Activated T-helper 17 cell treated with anti-CD3 and anti-CD28 coated beads, Interleukin-2, amount 50 U/mL, for 72 hours (primary cell): ENCODE measurements around the gene C1QTNF6. TPM values are rescaled to one million over a fixed set of nuclear protein-coding genes. Genes with fewer than 3 reads are reported as not detected.
A peak's percentile ranks its signal among the peaks of the same experiment; 100 is the strongest.

ENCODE experiments used
- ATAC-seq: fragments of 150-1000 bp; cut with Tn5 transposase; replicated peaks from 2 replicates; pipeline ENCODE4 v1.10.0; 2021; ENCODE audit warnings: mild to moderate bottlenecking, moderate library complexity
- H3K27ac Mint-ChIP-seq: one replicate; pipeline ENCODE4 v1.8.0; 2022; ENCODE audit warnings: mixed read lengths
- H3K27me3 Mint-ChIP-seq: one replicate; pipeline ENCODE4 v1.8.0; 2022; ENCODE audit warnings: mixed read lengths
- H3K36me3 Mint-ChIP-seq: one replicate; pipeline ENCODE4 v1.8.0; 2022; ENCODE audit warnings: low read depth, mild to moderate bottlenecking, mixed read lengths
- H3K4me1 Mint-ChIP-seq: one replicate; pipeline ENCODE4 v1.8.0; 2022; ENCODE audit warnings: mixed read lengths
- H3K4me3 Mint-ChIP-seq: one replicate; pipeline ENCODE4 v1.8.0; 2022; ENCODE audit warnings: mild to moderate bottlenecking, mixed read lengths
- H3K9me3 Mint-ChIP-seq: one replicate; pipeline ENCODE4 v1.8.0; 2022; ENCODE audit warnings: mixed read lengths
- total RNA-seq, 2 donors: library from RNA; stranded (reverse); gene quantifications; one replicate each; pipeline ENCODE4 v1.2.3, GENCODE V29; 2022

The C1QTNF6 gene
- total RNA-seq, 2 donors from 2014 or later: 5.0 to 16.3 TPM

DNA sequence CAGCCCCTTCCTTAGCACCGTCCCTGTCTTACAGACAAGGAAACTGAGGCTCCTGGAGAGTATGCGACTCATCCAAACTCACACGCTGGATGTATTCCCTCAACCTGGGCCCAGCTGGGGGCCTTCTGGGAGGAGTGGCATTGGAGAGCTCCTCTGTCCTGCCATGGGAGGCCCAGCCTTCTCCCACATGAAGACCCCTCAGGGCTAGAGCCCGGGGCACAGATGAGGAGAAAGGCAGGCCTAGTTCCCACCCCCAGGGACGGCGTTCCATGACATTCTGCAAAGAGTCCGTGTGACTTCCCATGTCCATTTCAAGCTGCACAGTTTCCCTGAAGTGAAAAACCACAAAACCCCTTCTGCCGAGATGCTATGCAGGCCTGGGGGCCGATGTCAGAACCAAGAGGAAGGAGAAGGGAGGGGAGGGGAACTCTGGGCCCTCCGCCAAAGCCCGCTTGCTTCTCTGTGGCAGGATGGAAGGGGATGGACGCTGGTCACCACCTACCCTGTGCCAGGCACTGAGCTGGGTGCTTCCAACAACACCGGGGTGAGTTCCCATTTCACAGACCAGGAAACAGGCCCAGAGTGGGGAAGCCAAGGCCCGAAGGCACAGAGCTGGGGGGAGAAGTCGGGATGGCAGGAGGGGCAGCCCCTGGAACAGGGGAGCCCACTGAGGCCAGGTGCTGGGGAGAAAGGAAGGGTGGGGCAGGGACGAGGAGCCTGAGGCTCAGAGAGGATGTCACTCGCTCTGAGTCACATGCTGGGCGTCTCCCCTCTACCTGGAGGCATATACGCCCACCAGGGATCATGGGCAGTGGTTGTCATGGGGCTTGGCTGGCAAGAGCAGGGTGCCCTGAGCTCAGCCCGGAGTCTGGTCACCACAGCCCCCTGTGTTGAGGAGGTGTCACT lies 40.3 kb upstream of the C1QTNF6 start:
- H3K36me3 Mint-ChIP-seq: peaks cover 97% of the 10 kb centered on the region
- H3K9me3 Mint-ChIP-seq: no peaks in the 10 kb centered on the region
- no peak for ATAC-seq
- peak overlapping the region; percentile 86 for H3K4me3 Mint-ChIP-seq
- H3K27ac Mint-ChIP-seq: peak overlapping the region; percentile 91
- H3K4me1 Mint-ChIP-seq: peaks cover 76% of the 10 kb centered on the region
- H3K27me3 Mint-ChIP-seq: no peaks in the 10 kb centered on the region

DNA sequence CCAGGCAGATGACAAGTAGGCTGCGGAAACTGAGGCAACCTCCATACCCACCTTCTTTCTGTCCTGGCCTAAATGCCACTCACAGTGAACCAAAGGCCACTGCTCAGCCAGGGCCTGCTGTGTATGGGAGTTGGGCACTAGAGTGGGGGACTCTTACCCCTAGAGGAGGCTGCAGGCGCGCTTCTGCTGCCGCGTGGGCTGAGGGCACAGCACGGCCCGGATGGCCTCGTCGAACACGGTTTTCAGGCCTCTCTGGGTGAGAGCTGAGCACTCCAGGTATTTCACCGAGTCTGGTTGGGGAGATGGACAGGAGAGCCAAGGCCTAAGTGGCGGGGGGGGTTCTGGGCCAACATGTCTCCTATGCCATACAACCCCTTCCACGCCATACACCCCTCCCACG lies 38.5 kb upstream of the C1QTNF6 start:
- Mint-ChIP-seq H3K36me3 (peaks cover 95% of the 10 kb centered on the region), H3K27me3 (no peaks in the 10 kb centered on the region), H3K4me3 (peak overlapping the region; percentile 92), H3K9me3 (peaks cover 4% of the 10 kb centered on the region), H3K27ac (peak overlapping the region; percentile 91), H3K4me1 (peaks cover 69% of the 10 kb centered on the region)
- ATAC-seq: no peak

DNA sequence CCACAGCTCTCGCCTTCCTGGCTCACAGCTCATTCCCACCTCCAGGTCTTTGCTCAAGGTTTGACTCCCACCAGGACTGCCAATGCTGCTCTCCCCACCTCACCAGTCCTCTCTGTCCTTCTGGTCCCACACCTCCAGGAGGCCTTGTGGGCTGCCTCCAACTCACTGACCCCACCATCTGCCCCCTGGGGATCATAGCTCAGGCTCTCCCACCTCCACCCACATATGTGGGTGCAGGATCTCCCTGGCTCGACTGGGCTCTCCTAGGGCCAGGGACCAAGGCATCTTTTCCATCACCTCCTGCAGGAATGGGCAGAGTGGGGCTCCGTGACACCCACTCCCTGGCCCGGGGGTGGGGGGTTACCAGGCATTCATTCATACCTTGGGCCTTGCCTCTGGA lies 38.0 kb upstream of the C1QTNF6 start:
- no peak for ATAC-seq

DNA sequence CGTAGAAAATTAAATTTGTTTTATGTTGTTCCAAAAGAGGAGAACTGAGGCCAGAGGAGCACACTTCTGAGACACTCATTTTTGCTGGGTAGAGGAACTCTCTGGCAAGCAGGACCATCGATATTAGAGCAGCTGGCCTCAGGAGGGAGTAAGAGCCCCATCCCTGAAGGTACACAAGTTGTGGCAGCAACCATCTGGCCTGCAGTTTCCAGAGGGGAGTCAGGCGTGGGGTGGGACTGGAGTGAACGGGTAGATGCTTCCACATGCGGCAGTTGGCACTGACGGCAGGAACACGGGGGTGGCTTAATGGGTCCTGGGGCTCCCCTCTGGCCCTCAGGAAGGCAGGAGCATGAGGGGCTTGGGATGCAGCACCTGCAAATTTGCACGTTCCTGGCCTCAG lies 37.4 kb upstream of the C1QTNF6 start:
- Mint-ChIP-seq H3K27me3 (no peaks in the 10 kb centered on the region), H3K4me3 (peak overlapping the region; percentile 92), H3K27ac (peak overlapping the region; percentile 91), H3K9me3 (peaks cover 12% of the 10 kb centered on the region), H3K36me3 (peaks cover 95% of the 10 kb centered on the region), H3K4me1 (peaks cover 69% of the 10 kb centered on the region)
- no peak for ATAC-seq

More for the DNA sequence above, 38.0 kb upstream of the C1QTNF6 start:
- peak overlapping the region; percentile 92 for H3K4me3 Mint-ChIP-seq
- H3K9me3 Mint-ChIP-seq: peaks cover 7% of the 10 kb centered on the region
- H3K36me3 Mint-ChIP-seq: peaks cover 95% of the 10 kb centered on the region
- H3K27ac Mint-ChIP-seq: peak overlapping the region; percentile 91
- no peaks in the 10 kb centered on the region for H3K27me3 Mint-ChIP-seq
- H3K4me1 Mint-ChIP-seq: peaks cover 69% of the 10 kb centered on the region

DNA sequence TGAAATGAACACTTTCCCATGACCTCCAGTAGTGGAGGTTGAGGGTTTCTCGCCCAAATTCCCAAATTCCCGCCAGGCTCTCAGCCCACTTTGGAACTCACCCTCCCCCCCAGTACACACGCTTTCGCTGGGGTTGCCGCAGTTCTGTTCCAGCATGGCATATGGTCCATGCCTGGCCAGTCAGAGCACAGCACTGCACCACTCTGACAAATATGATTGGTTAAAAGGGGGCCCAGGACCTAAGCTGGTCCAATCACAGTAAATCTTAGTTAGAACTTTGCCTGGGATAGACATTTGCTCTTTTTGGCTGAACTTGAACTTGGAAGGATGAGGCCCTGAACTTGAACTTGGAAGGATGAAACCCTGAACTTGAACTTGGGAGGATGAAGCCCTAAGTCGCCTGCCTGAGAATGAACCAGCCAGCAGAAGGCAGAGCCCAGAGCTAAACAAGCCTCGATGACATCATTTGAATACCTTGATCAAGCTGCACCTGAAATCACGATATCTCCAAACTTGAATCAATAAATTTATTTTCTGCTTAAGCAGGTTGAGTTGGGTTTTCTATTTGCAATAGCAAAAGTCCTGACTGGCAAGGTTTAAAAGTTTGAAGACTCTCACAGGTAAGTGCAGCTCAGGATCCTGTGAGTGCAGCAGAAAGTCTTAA lies 36.8 kb upstream of the C1QTNF6 start:
- Mint-ChIP-seq H3K27me3 (no peaks in the 10 kb centered on the region), H3K4me1 (peaks cover 71% of the 10 kb centered on the region), H3K36me3 (peaks cover 95% of the 10 kb centered on the region), H3K4me3 (peak overlapping the region; percentile 92), H3K9me3 (peaks cover 12% of the 10 kb centered on the region), H3K27ac (peak overlapping the region; percentile 91)
- no peak for ATAC-seq

- peak overlapping the region; percentile 92 for H3K4me3 Mint-ChIP-seq
- peak overlapping the region; percentile 91 for H3K27ac Mint-ChIP-seq
- peaks cover 12% of the 10 kb centered on the region for H3K9me3 Mint-ChIP-seq
- H3K4me1 Mint-ChIP-seq: peaks cover 71% of the 10 kb centered on the region
- H3K27me3 Mint-ChIP-seq: no peaks in the 10 kb centered on the region
- peaks cover 95% of the 10 kb centered on the region for H3K36me3 Mint-ChIP-seq
- peak; percentile 8 for ATAC-seq
Observed at GRCh38 chr22:37223965-37224551, 36.0 kb upstream of the C1QTNF6 start.

- Mint-ChIP-seq H3K27me3 (no peaks in the 10 kb centered on the region), H3K4me3 (peak overlapping the region; percentile 92), H3K36me3 (peaks cover 93% of the 10 kb centered on the region), H3K9me3 (peaks cover 12% of the 10 kb centered on the region), H3K4me1 (peaks cover 76% of the 10 kb centered on the region), H3K27ac (peak overlapping the region; percentile 91)
- peak; percentile 55 for ATAC-seq
Observed at GRCh38 chr22:37222440-37222971, 34.5 kb upstream of the C1QTNF6 start.

GRCh38 chr22:37221424-37222333 lies 33.6 kb upstream of the C1QTNF6 start:
- H3K9me3 Mint-ChIP-seq: peaks cover 12% of the 10 kb centered on the region
- peaks cover 92% of the 10 kb centered on the region for H3K36me3 Mint-ChIP-seq
- H3K27ac Mint-ChIP-seq: peak overlapping the region; percentile 91
- H3K27me3 Mint-ChIP-seq: no peaks in the 10 kb centered on the region
- H3K4me1 Mint-ChIP-seq: peaks cover 76% of the 10 kb centered on the region
- peak overlapping the region; percentile 92 for H3K4me3 Mint-ChIP-seq
- ATAC-seq: no peak

- H3K4me3 Mint-ChIP-seq: peak overlapping the region; percentile 92
- H3K27ac Mint-ChIP-seq: peak overlapping the region; percentile 91
- H3K27me3 Mint-ChIP-seq: no peaks in the 10 kb centered on the region
- ATAC-seq: no peak
- H3K36me3 Mint-ChIP-seq: peaks cover 82% of the 10 kb centered on the region
- peaks cover 12% of the 10 kb centered on the region for H3K9me3 Mint-ChIP-seq
- H3K4me1 Mint-ChIP-seq: peaks cover 65% of the 10 kb centered on the region
Observed at GRCh38 chr22:37220543-37220981, 32.5 kb upstream of the C1QTNF6 start.

DNA sequence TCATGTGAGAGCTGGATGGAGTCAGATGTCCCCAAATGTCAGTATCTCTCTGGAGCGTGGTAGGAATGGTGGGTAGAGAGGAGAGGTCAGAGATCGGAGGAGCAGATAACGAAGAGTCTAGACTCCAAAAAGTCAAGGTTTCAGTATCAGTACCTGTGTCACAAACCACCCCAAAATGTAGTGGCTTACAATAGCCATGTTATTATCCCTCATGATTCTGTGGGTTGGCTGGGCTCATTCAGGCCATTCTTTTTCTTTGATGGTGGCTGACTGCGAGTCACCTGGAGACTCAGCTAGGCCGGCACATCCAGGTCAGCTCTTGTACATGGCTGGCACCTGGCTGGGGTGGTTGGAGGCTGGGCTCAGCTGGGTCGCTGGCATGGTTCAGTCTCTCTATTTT lies 31.5 kb upstream of the C1QTNF6 start:
- Mint-ChIP-seq H3K27ac (peak overlapping the region; percentile 91), H3K9me3 (peaks cover 12% of the 10 kb centered on the region), H3K27me3 (no peaks in the 10 kb centered on the region), H3K4me3 (peak overlapping the region; percentile 92), H3K36me3 (peaks cover 79% of the 10 kb centered on the region), H3K4me1 (peaks cover 54% of the 10 kb centered on the region)
- peak; percentile 53 for ATAC-seq

GRCh38 chr22:37218771-37219411 lies 30.8 kb upstream of the C1QTNF6 start:
- Mint-ChIP-seq H3K27me3 (no peaks in the 10 kb centered on the region), H3K4me1 (peaks cover 48% of the 10 kb centered on the region), H3K9me3 (peaks cover 12% of the 10 kb centered on the region), H3K27ac (peak overlapping the region; percentile 91), H3K36me3 (peaks cover 72% of the 10 kb centered on the region), H3K4me3 (peak overlapping the region; percentile 92)
- ATAC-seq: peak; percentile 56

GRCh38 chr22:37218399-37218770 lies 30.3 kb upstream of the C1QTNF6 start:
- no peak for ATAC-seq
- peak overlapping the region; percentile 91 for H3K27ac Mint-ChIP-seq

DNA sequence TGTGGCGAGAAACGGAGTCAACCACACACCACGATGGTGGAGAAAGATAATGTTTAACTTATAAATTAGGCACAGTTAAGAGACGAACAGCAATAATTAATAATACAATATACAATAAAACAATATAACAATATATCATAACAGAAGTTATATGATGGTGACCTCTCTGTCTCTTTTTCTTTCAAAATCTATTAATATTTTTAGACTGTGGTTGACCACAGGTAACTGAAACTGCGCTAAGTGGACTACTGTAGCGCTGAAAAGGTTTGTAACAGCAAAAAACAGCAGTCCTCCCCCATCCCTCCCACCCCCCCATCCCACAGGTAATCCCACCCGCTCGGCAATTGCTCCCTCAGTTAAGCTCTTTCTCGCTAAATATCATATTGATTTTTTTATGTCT lies 27.8 kb upstream of the C1QTNF6 start:
- H3K27ac Mint-ChIP-seq: no peak overlapping the region
- peaks cover 44% of the 10 kb centered on the region for H3K36me3 Mint-ChIP-seq
- no peak for ATAC-seq
- H3K9me3 Mint-ChIP-seq: peaks cover 4% of the 10 kb centered on the region
- H3K4me3 Mint-ChIP-seq: no peak overlapping the region
- H3K27me3 Mint-ChIP-seq: no peaks in the 10 kb centered on the region
- H3K4me1 Mint-ChIP-seq: peaks cover 32% of the 10 kb centered on the region

More at GRCh38 chr22:37218399-37218770, 30.3 kb upstream of the C1QTNF6 start:
- peaks cover 12% of the 10 kb centered on the region for H3K9me3 Mint-ChIP-seq
- H3K4me1 Mint-ChIP-seq: peaks cover 43% of the 10 kb centered on the region
- peak overlapping the region; percentile 92 for H3K4me3 Mint-ChIP-seq
- no peaks in the 10 kb centered on the region for H3K27me3 Mint-ChIP-seq
- peaks cover 67% of the 10 kb centered on the region for H3K36me3 Mint-ChIP-seq
